ENCODE measurements around the gene MYNN. TPM values are rescaled to one million over a fixed set of nuclear protein-coding genes. Genes with fewer than 3 reads are reported as not detected.

Gene MYNN
- total RNA-seq, 1 experiment from 2014 or later: 10.6 TPM

GRCh38 chr3:169813757-169814517 is 40.7 kb downstream of the MYNN start:
- peaks cover 23% of the 10 kb centered on the region for H3K9me3 Mint-ChIP-seq (ENCODE audit: unreplicated experiment)
- H3K4me3 Mint-ChIP-seq (ENCODE audit: unreplicated experiment): no peak overlapping the region
- no peak overlapping the region for H3K4me3 ChIP-seq (ENCODE audit: low read depth, low read length)
- no peak overlapping the region for H3K27ac Mint-ChIP-seq (ENCODE audit: unreplicated experiment)
- BruUV-seq (replicated peaks): no TSS peak
- no peak for DNase-seq
- H3K27me3 ChIP-seq (replicated peaks; ENCODE audit: control insufficient read depth, insufficient read depth, low read length): no peaks in the 10 kb centered on the region
- CTCF ChIA-PET: no interaction called here
- no peaks in the 10 kb centered on the region for H3K36me3 Mint-ChIP-seq (ENCODE audit: insufficient read depth, unreplicated experiment)
- intact Hi-C loops (cut with micrococcal nuclease; ENCODE audit: unreplicated experiment): no loop called here
- no peak for TF ChIP-seq CTCF (IDR thresholded peaks at IDR 0.05; ENCODE audit: insufficient read depth in 1 of 2, low read depth in 1 of 2, low read length in 1 of 2, severe bottlenecking in 1 of 2, unreplicated experiment in 1 of 2)
- peaks cover 9% of the 10 kb centered on the region for H3K9me3 ChIP-seq
- H3K4me1 Mint-ChIP-seq (ENCODE audit: low read depth, unreplicated experiment): no peaks in the 10 kb centered on the region
- POLR2A ChIA-PET: no interaction called here
- H3K4me1 ChIP-seq: no peaks in the 10 kb centered on the region
- peaks cover 9% of the 10 kb centered on the region for H3K27me3 Mint-ChIP-seq (ENCODE audit: insufficient read depth, unreplicated experiment)
- no peaks in the 10 kb centered on the region for H3K36me3 ChIP-seq (ENCODE audit: control insufficient read depth, insufficient read depth, low read length)

- no peak for DNase-seq
- ChIA-PET CTCF (no interaction called here), POLR2A (no interaction called here)
- no peak overlapping the region for H3K4me3 ChIP-seq (ENCODE audit: low read depth, low read length)
- H3K27me3 Mint-ChIP-seq (ENCODE audit: insufficient read depth, unreplicated experiment): peaks cover 9% of the 10 kb centered on the region
- no peaks in the 10 kb centered on the region for H3K27me3 ChIP-seq (replicated peaks; ENCODE audit: control insufficient read depth, insufficient read depth, low read length)
- H3K9me3 Mint-ChIP-seq (ENCODE audit: unreplicated experiment): peaks cover 23% of the 10 kb centered on the region
- no TSS peak for BruUV-seq (replicated peaks)
- no peak overlapping the region for H3K4me3 Mint-ChIP-seq (ENCODE audit: unreplicated experiment)
- no peaks in the 10 kb centered on the region for H3K36me3 ChIP-seq (ENCODE audit: control insufficient read depth, insufficient read depth, low read length)
- intact Hi-C loops (cut with micrococcal nuclease; ENCODE audit: unreplicated experiment): no loop called here
- H3K27ac Mint-ChIP-seq (ENCODE audit: unreplicated experiment): no peak overlapping the region
- no peak for TF ChIP-seq CTCF (IDR thresholded peaks at IDR 0.05; ENCODE audit: insufficient read depth in 1 of 2, low read depth in 1 of 2, low read length in 1 of 2, severe bottlenecking in 1 of 2, unreplicated experiment in 1 of 2)
- H3K4me1 Mint-ChIP-seq (ENCODE audit: low read depth, unreplicated experiment): no peaks in the 10 kb centered on the region
- H3K36me3 Mint-ChIP-seq (ENCODE audit: insufficient read depth, unreplicated experiment): no peaks in the 10 kb centered on the region
- H3K4me1 ChIP-seq: no peaks in the 10 kb centered on the region
- peaks cover 9% of the 10 kb centered on the region for H3K9me3 ChIP-seq
Observed at GRCh38 chr3:169815590-169816150, 42.5 kb downstream of the MYNN start.

- CTCF ChIA-PET: no interaction called here
- Histone ChIP-seq H3K4me3 (ENCODE audit: low read depth, low read length) (no peak overlapping the region), H3K4me1 (no peaks in the 10 kb centered on the region), H3K27me3 (replicated peaks; ENCODE audit: control insufficient read depth, insufficient read depth, low read length) (no peaks in the 10 kb centered on the region; the same call in 1 of the 2 replicates), H3K9me3 (peaks cover 9% of the 10 kb centered on the region), H3K36me3 (ENCODE audit: control insufficient read depth, insufficient read depth, low read length) (no peaks in the 10 kb centered on the region)
- Mint-ChIP-seq H3K27ac (ENCODE audit: unreplicated experiment) (no peak overlapping the region), H3K4me1 (ENCODE audit: low read depth, unreplicated experiment) (peaks cover 7% of the 10 kb centered on the region), H3K36me3 (ENCODE audit: insufficient read depth, unreplicated experiment) (no peaks in the 10 kb centered on the region), H3K4me3 (ENCODE audit: unreplicated experiment) (no peak overlapping the region), H3K9me3 (ENCODE audit: unreplicated experiment) (peaks cover 23% of the 10 kb centered on the region), H3K27me3 (ENCODE audit: insufficient read depth, unreplicated experiment) (peaks cover 16% of the 10 kb centered on the region)
- no peak for TF ChIP-seq CTCF (IDR thresholded peaks at IDR 0.05; ENCODE audit: insufficient read depth in 1 of 2, low read depth in 1 of 2, low read length in 1 of 2, severe bottlenecking in 1 of 2, unreplicated experiment in 1 of 2)
- POLR2A ChIA-PET: no interaction called here
- DNase-seq: no peak
- intact Hi-C loops (cut with micrococcal nuclease; ENCODE audit: unreplicated experiment): no loop called here
- no TSS peak for BruUV-seq (replicated peaks)
Observed at GRCh38 chr3:169818316-169818715, 45.1 kb downstream of the MYNN start.
